ENCODE data around the gene ECI1.

The ECI1 gene

GRCh38 chr16:2284797-2285576 is 33.6 kb upstream of the ECI1 start:
- no peak for TF ChIP-seq CTCF (IDR thresholded peaks at IDR 0.05)
- H3K27me3 ChIP-seq (ENCODE audit: control insufficient read depth, insufficient read depth, low read length): no peaks in the 10 kb centered on the region
- H3K27ac ChIP-seq: no peak overlapping the region
- no peaks in the 10 kb centered on the region for H3K79me2 ChIP-seq
- no peak overlapping the region for H3K9ac ChIP-seq
- no peaks in the 10 kb centered on the region for H3K36me3 ChIP-seq (ENCODE audit: control insufficient read depth, insufficient read depth, low read length)
- H3K4me1 ChIP-seq: no peaks in the 10 kb centered on the region
- no peaks in the 10 kb centered on the region for H3K9me3 ChIP-seq (ENCODE audit: control insufficient read depth, low read length)
- no peak overlapping the region for H3K4me3 ChIP-seq (ENCODE audit: low read depth, low read length)
- H2AFZ ChIP-seq: no peak overlapping the region
- H3K4me2 ChIP-seq (ENCODE audit: low read length): no peak overlapping the region

GRCh38 chr16:2284001-2284770 is 32.8 kb upstream of the ECI1 start:
- no peak overlapping the region for H3K27ac ChIP-seq
- H3K9me3 ChIP-seq (ENCODE audit: control insufficient read depth, low read length): no peaks in the 10 kb centered on the region
- H3K4me2 ChIP-seq (ENCODE audit: low read length): no peak overlapping the region
- TF ChIP-seq CTCF (IDR thresholded peaks at IDR 0.05): no peak
- H3K4me3 ChIP-seq (ENCODE audit: low read depth, low read length): no peak overlapping the region
- H3K4me1 ChIP-seq: no peaks in the 10 kb centered on the region
- no peaks in the 10 kb centered on the region for H3K79me2 ChIP-seq
- H3K36me3 ChIP-seq (ENCODE audit: control insufficient read depth, insufficient read depth, low read length): no peaks in the 10 kb centered on the region
- H2AFZ ChIP-seq: no peak overlapping the region
- no peak overlapping the region for H3K9ac ChIP-seq
- no peaks in the 10 kb centered on the region for H3K27me3 ChIP-seq (ENCODE audit: control insufficient read depth, insufficient read depth, low read length)

- no peaks in the 10 kb centered on the region for H3K9me3 ChIP-seq (ENCODE audit: control insufficient read depth, low read length)
- no peak overlapping the region for H3K4me2 ChIP-seq (ENCODE audit: low read length)
- no peak overlapping the region for H3K4me3 ChIP-seq (ENCODE audit: low read depth, low read length)
- TF ChIP-seq CTCF (IDR thresholded peaks at IDR 0.05): no peak
- H2AFZ ChIP-seq: no peak overlapping the region
- no peaks in the 10 kb centered on the region for H3K79me2 ChIP-seq
- H3K4me1 ChIP-seq: no peaks in the 10 kb centered on the region
- no peak overlapping the region for H3K27ac ChIP-seq
- H3K9ac ChIP-seq: no peak overlapping the region
- H3K36me3 ChIP-seq (ENCODE audit: control insufficient read depth, insufficient read depth, low read length): no peaks in the 10 kb centered on the region
- H3K27me3 ChIP-seq (ENCODE audit: control insufficient read depth, insufficient read depth, low read length): no peaks in the 10 kb centered on the region
These were observed 31.6 kb upstream of the ECI1 start for GRCh38 chr16:2282866-2283555.

- H3K4me2 ChIP-seq (ENCODE audit: low read length): no peak overlapping the region
- H3K36me3 ChIP-seq (ENCODE audit: control insufficient read depth, insufficient read depth, low read length): no peaks in the 10 kb centered on the region
- TF ChIP-seq CTCF (IDR thresholded peaks at IDR 0.05): no peak
- H3K9ac ChIP-seq: no peak overlapping the region
- no peak overlapping the region for H3K4me3 ChIP-seq (ENCODE audit: low read depth, low read length)
- no peaks in the 10 kb centered on the region for H3K27me3 ChIP-seq (ENCODE audit: control insufficient read depth, insufficient read depth, low read length)
- no peaks in the 10 kb centered on the region for H3K79me2 ChIP-seq
- no peaks in the 10 kb centered on the region for H3K9me3 ChIP-seq (ENCODE audit: control insufficient read depth, low read length)
- no peak overlapping the region for H3K27ac ChIP-seq
- H3K4me1 ChIP-seq: no peaks in the 10 kb centered on the region
- H2AFZ ChIP-seq: no peak overlapping the region
These were observed 30.9 kb upstream of the ECI1 start for GRCh38 chr16:2282262-2282661.
